ENCODE results near the gene PRKAG2. TPM values are rescaled to one million over a fixed set of nuclear protein-coding genes. Genes with fewer than 3 reads are reported as not detected.

Gene PRKAG2
- total RNA-seq, 4 donors from 2014 or later = 7.5 to 14.3 (median 12.2) TPM

DNA sequence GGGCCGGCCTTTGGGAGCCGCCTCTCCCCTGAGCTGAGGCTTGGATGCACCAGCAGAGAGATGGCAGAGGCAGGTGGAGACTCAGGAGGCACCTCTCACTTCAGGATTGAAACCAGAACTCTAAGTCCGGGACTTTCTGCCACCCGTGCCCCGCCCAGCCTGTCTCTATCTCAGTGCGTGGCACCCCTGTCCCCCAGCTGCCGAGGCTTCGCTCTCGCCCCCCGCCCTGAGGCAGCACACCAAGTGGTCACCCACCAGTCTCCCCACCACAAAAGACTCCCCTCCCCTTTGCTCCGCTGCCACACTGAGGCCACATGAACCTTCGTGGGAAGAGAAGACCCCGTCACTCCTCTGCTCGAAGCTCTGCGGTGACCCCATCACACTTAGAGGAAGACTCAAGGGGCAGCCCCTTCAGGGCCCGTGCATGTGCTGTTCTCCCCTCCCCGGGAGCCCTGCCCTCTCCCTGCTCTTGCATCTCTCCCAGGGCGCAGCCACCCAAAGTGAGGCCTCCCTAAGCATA, 166.7 kb downstream of the PRKAG2 start:
- no peak for DNase-seq (ENCODE audit: low spot score in 2 of 2)
- intact Hi-C loops (cut with DNase I; ENCODE audit: low total_unique reads) = no loop called here
- WGBS, 2 donors = 83 to 92% methylated on average over 18 of the region's 18 CpGs

DNA sequence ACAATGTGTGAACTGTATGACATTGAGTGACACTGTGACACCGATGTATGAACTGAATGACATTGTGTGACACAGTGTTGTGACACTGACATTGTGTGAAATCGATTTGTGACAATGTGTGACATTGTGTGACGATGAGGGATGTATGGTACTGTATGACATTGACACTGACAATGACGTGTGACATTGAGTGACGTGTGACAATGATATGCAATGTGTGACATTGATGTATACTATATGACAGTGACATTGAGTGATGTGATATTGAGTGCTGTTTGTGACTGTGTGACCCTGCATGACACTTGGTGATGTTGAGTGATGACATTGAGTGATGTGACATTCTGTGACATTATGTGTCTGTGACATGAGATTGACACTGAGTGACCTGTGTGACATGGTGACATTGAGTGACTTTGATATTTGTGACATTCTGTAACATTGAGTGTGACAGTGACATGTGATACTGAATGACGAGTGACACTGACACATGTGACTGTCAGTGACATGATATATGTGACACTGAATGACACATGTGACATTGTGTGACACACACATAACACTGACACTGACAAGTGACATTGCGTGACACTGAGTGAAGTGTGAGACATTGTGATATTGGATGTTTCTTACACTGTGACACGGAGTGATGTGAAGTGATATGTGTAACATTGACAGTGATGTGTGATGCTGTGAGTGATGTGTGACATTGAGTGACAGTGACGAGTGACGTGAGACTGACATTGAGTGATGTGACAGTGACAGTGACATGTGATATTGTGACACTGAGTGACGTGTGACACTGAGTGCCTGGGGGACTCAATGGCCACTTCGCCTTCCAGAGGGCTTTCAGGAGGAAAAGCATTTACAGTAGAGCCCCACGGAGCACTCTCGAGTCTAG, 167.5 kb downstream of the PRKAG2 start:
- TF ChIP-seq, protein P1, sequence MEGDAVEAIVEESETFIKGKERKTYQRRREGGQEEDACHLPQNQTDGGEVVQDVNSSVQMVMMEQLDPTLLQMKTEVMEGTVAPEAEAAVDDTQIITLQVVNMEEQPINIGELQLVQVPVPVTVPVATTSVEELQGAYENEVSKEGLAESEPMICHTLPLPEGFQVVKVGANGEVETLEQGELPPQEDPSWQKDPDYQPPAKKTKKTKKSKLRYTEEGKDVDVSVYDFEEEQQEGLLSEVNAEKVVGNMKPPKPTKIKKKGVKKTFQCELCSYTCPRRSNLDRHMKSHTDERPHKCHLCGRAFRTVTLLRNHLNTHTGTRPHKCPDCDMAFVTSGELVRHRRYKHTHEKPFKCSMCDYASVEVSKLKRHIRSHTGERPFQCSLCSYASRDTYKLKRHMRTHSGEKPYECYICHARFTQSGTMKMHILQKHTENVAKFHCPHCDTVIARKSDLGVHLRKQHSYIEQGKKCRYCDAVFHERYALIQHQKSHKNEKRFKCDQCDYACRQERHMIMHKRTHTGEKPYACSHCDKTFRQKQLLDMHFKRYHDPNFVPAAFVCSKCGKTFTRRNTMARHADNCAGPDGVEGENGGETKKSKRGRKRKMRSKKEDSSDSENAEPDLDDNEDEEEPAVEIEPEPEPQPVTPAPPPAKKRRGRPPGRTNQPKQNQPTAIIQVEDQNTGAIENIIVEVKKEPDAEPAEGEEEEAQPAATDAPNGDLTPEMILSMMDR (IDR thresholded peaks at IDR 0.05) = no peak
- no peak for TF ChIP-seq POLR2A (IDR thresholded peaks at IDR 0.05)
- no peak for DNase-seq (ENCODE audit: low spot score in 2 of 2)
- no peak overlapping the region for H3K4me3 ChIP-seq (ENCODE audit: low read depth, poor library complexity, severe bottlenecking)
- intact Hi-C loops (cut with DNase I; ENCODE audit: low total_unique reads) = no loop called here
- 93 to 94% methylated on average over 14 of the region's 14 CpGs for WGBS, 2 donors

More for the DNA sequence above, 166.7 kb downstream of the PRKAG2 start:
- no peak overlapping the region for H3K4me3 ChIP-seq (ENCODE audit: low read depth, poor library complexity, severe bottlenecking)
- TF ChIP-seq, protein P1 (IDR thresholded peaks at IDR 0.05) = no peak
- no peak for TF ChIP-seq POLR2A (IDR thresholded peaks at IDR 0.05)

GRCh38 chr7:151708610-151709009, 168.3 kb downstream of the PRKAG2 start:
- no peak for TF ChIP-seq POLR2A (IDR thresholded peaks at IDR 0.05)
- TF ChIP-seq, protein P1 (IDR thresholded peaks at IDR 0.05) = no peak
- DNase-seq (ENCODE audit: low spot score in 2 of 2) = no peak
- H3K4me3 ChIP-seq (ENCODE audit: low read depth, poor library complexity, severe bottlenecking) = no peak overlapping the region
- WGBS, 2 donors = 89 to 97% methylated on average over 8 of the region's 8 CpGs
- intact Hi-C loops (cut with DNase I; ENCODE audit: low total_unique reads) = no loop called here

- intact Hi-C loops (cut with DNase I; ENCODE audit: low total_unique reads) = no loop called here
- WGBS, 2 donors = 94 to 96% methylated on average over 14 of the region's 14 CpGs
- DNase-seq (ENCODE audit: low spot score in 2 of 2) = no peak
- H3K4me3 ChIP-seq (ENCODE audit: low read depth, poor library complexity, severe bottlenecking) = no peak overlapping the region
- TF ChIP-seq, protein P1 (IDR thresholded peaks at IDR 0.05) = no peak
- TF ChIP-seq POLR2A (IDR thresholded peaks at IDR 0.05) = no peak
These were observed 169.2 kb downstream of the PRKAG2 start for GRCh38 chr7:151707757-151708156.

GRCh38 chr7:151707105-151707469, 169.8 kb downstream of the PRKAG2 start:
- 82 to 83% methylated on average over 8 of the region's 8 CpGs for WGBS, 2 donors
- no peak for DNase-seq (ENCODE audit: low spot score in 2 of 2)
- TF ChIP-seq, protein P1 (IDR thresholded peaks at IDR 0.05) = no peak
- TF ChIP-seq POLR2A (IDR thresholded peaks at IDR 0.05) = no peak
- H3K4me3 ChIP-seq (ENCODE audit: low read depth, poor library complexity, severe bottlenecking) = no peak overlapping the region
- intact Hi-C loops (cut with DNase I; ENCODE audit: low total_unique reads) = no loop called here

Measured in lower leg skin (tissue), 4 donors.